ENCODE measurements around the gene KRT14.

GRCh38 chr17:41617698-41618097, 31.0 kb upstream of the KRT14 start:
- no peak for TF ChIP-seq RAD21 (IDR thresholded peaks at IDR 0.05; ENCODE audit: low read length)
- TF ChIP-seq RFX5 (IDR thresholded peaks at IDR 0.05; ENCODE audit: low read depth, low read length): no peak
- TF ChIP-seq CTCF (conservative IDR thresholded peaks at IDR 0.05; ENCODE audit: low read depth, low read length): no peak
- no peak for TF ChIP-seq FOS (IDR thresholded peaks at IDR 0.05; ENCODE audit: low read depth, low read length)

All from IMR-90 (cell line).